ENCODE measurements around the gene POP7. TPM values are rescaled to one million over a fixed set of nuclear protein-coding genes. Genes with fewer than 3 reads are reported as not detected.
"Not testable (repeated sequence)": the region's sequence is repeated elsewhere in the genome, so short reads cannot be mapped to it uniquely, and the experiment has no call there.

POP7 gene
- total RNA-seq, 1 experiment from 2014 or later = 72.6 TPM

DNA sequence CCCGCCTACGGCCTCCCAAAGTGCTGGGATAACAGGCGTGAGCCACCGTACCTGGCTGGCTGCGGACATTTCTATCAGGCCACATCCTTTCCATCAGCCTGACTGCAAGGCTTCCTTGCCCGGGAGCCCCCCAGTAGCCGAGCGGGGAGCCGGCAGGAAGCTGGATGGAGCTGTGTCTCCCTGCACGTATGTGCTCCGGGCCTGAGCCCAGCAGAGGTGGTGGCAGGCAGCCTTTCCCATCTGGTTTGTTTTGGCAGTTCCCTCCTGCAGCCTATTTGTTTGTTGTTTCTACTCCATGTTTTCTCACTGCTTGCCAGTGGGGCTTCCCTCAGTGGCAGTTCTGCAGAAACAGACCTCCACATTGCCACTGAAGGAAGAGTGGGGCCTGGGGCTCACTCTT is 5.4 kb downstream of the POP7 start:
- Histone ChIP-seq H3K27ac (ENCODE audit: low read depth, low read length, poor library complexity, severe bottlenecking) (no peak overlapping the region), H3K4me3 (ENCODE audit: low read depth, low read length, poor library complexity, severe bottlenecking) (no peak overlapping the region), H3K4me1 (ENCODE audit: insufficient read depth, low read length, poor library complexity, severe bottlenecking) (peaks cover 6% of the 10 kb centered on the region), H3K9me3 (ENCODE audit: low read depth, low read length, poor library complexity, severe bottlenecking) (no peaks in the 10 kb centered on the region), H3K27me3 (replicated peaks; ENCODE audit: insufficient read depth, low read depth, low read length, poor library complexity) (no peaks in the 10 kb centered on the region), H3K36me3 (ENCODE audit: insufficient read depth, low read length, poor library complexity, severe bottlenecking) (peaks cover 13% of the 10 kb centered on the region)
- BruUV-seq (replicated peaks) = no TSS peak
- ChIA-PET CTCF (no interaction called here), POLR2A (ENCODE audit: low non-redundant PET) (no interaction called here)
- intact Hi-C loops (cut with micrococcal nuclease; ENCODE audit: unreplicated experiment) = no loop called here
- no peak for DNase-seq (ENCODE audit: low spot score)
- TF ChIP-seq EZH2 (IDR thresholded peaks at IDR 0.05; ENCODE audit: borderline replicate concordance, low read depth, low read length, poor library complexity, severe bottlenecking) = no peak
- TF ChIP-seq, protein P1, sequence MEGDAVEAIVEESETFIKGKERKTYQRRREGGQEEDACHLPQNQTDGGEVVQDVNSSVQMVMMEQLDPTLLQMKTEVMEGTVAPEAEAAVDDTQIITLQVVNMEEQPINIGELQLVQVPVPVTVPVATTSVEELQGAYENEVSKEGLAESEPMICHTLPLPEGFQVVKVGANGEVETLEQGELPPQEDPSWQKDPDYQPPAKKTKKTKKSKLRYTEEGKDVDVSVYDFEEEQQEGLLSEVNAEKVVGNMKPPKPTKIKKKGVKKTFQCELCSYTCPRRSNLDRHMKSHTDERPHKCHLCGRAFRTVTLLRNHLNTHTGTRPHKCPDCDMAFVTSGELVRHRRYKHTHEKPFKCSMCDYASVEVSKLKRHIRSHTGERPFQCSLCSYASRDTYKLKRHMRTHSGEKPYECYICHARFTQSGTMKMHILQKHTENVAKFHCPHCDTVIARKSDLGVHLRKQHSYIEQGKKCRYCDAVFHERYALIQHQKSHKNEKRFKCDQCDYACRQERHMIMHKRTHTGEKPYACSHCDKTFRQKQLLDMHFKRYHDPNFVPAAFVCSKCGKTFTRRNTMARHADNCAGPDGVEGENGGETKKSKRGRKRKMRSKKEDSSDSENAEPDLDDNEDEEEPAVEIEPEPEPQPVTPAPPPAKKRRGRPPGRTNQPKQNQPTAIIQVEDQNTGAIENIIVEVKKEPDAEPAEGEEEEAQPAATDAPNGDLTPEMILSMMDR (conservative IDR thresholded peaks at IDR 0.05; ENCODE audit: low read depth, low read length) = no peak

DNA sequence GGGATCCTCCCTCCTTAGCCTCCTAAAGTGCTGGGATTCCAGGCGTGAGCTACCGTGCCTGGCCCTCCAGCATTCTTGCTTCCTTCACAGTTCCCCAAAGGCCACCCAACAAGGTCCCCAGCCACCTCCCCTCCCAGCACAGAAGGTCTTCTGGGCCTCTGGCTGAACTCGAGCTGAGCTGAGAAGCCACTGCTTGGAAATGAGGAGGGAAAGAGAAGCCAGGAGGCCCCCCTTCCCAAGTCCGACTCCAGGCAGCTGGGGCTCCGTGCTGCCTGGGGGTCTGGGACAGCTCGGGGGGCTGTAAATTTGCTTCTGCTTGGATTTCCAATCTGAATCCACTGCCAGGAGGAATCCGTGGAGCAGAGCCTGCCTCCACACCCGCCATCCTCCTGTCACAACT is 8.8 kb downstream of the POP7 start:
- H3K9me3 ChIP-seq (ENCODE audit: low read depth, low read length, poor library complexity, severe bottlenecking) = no peaks in the 10 kb centered on the region
- H3K36me3 ChIP-seq (ENCODE audit: insufficient read depth, low read length, poor library complexity, severe bottlenecking) = no peaks in the 10 kb centered on the region
- no TSS peak for BruUV-seq (replicated peaks)
- POLR2A ChIA-PET (ENCODE audit: low non-redundant PET) = no interaction called here
- intact Hi-C loops (cut with micrococcal nuclease; ENCODE audit: unreplicated experiment) = no loop called here
- H3K4me3 ChIP-seq (ENCODE audit: low read depth, low read length, poor library complexity, severe bottlenecking) = no peak overlapping the region
- H3K27me3 ChIP-seq (replicated peaks; ENCODE audit: insufficient read depth, low read depth, low read length, poor library complexity) = peaks cover 5% of the 10 kb centered on the region
- TF ChIP-seq, protein P1 (conservative IDR thresholded peaks at IDR 0.05; ENCODE audit: low read depth, low read length) = no peak
- TF ChIP-seq EZH2 (IDR thresholded peaks at IDR 0.05; ENCODE audit: borderline replicate concordance, low read depth, low read length, poor library complexity, severe bottlenecking) = no peak
- no peak overlapping the region for H3K27ac ChIP-seq (ENCODE audit: low read depth, low read length, poor library complexity, severe bottlenecking)
- no peaks in the 10 kb centered on the region for H3K4me1 ChIP-seq (ENCODE audit: insufficient read depth, low read length, poor library complexity, severe bottlenecking)
- CTCF ChIA-PET = no interaction called here
- DNase-seq (ENCODE audit: low spot score) = no peak

DNA sequence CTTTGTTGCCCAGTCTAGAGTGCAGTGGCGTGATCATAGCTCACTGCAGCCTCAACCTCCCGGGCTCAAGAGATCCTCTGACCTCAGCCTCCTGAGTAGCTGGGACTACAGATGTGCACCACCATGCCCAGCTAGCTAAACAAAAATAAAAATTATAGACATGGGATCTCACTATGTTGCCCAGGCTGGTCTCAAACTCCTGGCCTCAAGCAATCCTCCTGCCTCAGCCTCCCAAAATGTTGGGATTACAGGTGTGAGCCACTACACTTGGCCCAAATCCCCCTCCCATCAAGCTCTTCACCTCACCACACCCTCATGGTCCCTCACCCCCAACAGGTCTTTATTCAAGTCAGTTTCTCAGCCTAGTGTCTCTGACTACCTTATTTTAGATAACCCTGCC is 11.2 kb downstream of the POP7 start:
- H3K4me3 ChIP-seq (ENCODE audit: low read depth, low read length, poor library complexity, severe bottlenecking); DNase-seq (ENCODE audit: low spot score); H3K27ac ChIP-seq (ENCODE audit: low read depth, low read length, poor library complexity, severe bottlenecking); BruUV-seq (replicated peaks); H3K4me1 ChIP-seq (ENCODE audit: insufficient read depth, low read length, poor library complexity, severe bottlenecking); CTCF ChIA-PET; H3K36me3 ChIP-seq (ENCODE audit: insufficient read depth, low read length, poor library complexity, severe bottlenecking); H3K9me3 ChIP-seq (ENCODE audit: low read depth, low read length, poor library complexity, severe bottlenecking); intact Hi-C loops (cut with micrococcal nuclease; ENCODE audit: unreplicated experiment): not testable (repeated sequence)
- peaks cover 29% of the 10 kb centered on the region for H3K27me3 ChIP-seq (replicated peaks; ENCODE audit: insufficient read depth, low read depth, low read length, poor library complexity)
- POLR2A ChIA-PET (ENCODE audit: low non-redundant PET) = interaction anchor here (0.6 kb wide), 1 partner anchor 8 kb away, joined by 3 read pairs; no protein-coding TSS in a partner anchor

DNA sequence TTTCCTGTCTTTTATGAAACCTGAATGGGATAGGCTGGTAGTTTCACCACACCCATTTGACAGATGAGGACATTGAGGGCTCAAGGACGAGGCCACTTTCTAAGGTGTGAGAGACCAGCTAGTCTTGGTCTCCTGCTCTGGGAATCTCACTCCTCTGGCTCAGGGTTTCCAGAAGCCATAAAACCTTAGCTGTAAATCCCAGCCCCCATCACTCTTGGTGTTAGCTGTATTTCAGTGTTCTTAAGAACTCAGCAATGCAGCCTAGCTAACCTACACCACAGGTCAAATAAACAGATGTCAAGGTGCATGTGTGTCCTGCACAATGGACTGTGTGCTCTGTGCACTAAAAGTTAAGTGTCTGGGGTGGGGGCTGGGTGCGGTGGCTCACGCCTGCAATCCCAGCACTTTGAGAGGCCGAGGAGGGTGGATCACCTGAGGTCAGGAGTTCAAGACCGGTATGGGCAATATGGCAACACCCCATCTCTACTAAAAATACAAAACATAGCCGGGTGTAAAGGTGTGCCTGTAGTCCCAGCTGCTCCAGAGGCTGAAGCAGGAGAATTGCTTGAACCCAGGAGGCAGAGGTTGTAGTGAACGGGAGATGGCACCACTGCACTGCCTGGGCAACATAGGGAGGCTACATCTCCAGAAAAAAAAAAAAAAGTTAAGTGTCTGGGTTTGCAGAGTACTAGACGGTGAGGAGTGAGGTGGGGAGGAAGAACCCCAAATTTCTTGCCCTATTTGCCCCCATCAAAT is 13.8 kb downstream of the POP7 start:
- Histone ChIP-seq H3K4me3 (ENCODE audit: low read depth, low read length, poor library complexity, severe bottlenecking) (no peak overlapping the region), H3K4me1 (ENCODE audit: insufficient read depth, low read length, poor library complexity, severe bottlenecking) (peaks cover 4% of the 10 kb centered on the region), H3K9me3 (ENCODE audit: low read depth, low read length, poor library complexity, severe bottlenecking) (no peaks in the 10 kb centered on the region), H3K27ac (ENCODE audit: low read depth, low read length, poor library complexity, severe bottlenecking) (no peak overlapping the region), H3K36me3 (ENCODE audit: insufficient read depth, low read length, poor library complexity, severe bottlenecking) (no peaks in the 10 kb centered on the region), H3K27me3 (replicated peaks; ENCODE audit: insufficient read depth, low read depth, low read length, poor library complexity) (peaks cover 38% of the 10 kb centered on the region)
- intact Hi-C loops (cut with micrococcal nuclease; ENCODE audit: unreplicated experiment) = no loop called here
- no peak for DNase-seq (ENCODE audit: low spot score)
- BruUV-seq (replicated peaks) = no TSS peak
- POLR2A ChIA-PET (ENCODE audit: low non-redundant PET) = no interaction called here
- no peak for TF ChIP-seq EZH2 (IDR thresholded peaks at IDR 0.05; ENCODE audit: borderline replicate concordance, low read depth, low read length, poor library complexity, severe bottlenecking)
- TF ChIP-seq, protein P1 (conservative IDR thresholded peaks at IDR 0.05; ENCODE audit: low read depth, low read length) = peak; percentile 28; the same call in 1 of the 2 replicates
- CTCF ChIA-PET = interaction anchor here (0.7 kb wide), 4 partner anchors 7 to 170 kb away, joined by 3 to 5 read pairs (median 4); partner anchors contain the start of genes POP7 and UFSP1

Measured in A673 (cell line).